ENCODE results near the gene MAPK8. TPM values are rescaled to one million over a fixed set of nuclear protein-coding genes. Genes with fewer than 3 reads are reported as not detected.

The MAPK8 gene
- total RNA-seq, 1 experiment from 2014 or later, result 55.7 TPM

DNA sequence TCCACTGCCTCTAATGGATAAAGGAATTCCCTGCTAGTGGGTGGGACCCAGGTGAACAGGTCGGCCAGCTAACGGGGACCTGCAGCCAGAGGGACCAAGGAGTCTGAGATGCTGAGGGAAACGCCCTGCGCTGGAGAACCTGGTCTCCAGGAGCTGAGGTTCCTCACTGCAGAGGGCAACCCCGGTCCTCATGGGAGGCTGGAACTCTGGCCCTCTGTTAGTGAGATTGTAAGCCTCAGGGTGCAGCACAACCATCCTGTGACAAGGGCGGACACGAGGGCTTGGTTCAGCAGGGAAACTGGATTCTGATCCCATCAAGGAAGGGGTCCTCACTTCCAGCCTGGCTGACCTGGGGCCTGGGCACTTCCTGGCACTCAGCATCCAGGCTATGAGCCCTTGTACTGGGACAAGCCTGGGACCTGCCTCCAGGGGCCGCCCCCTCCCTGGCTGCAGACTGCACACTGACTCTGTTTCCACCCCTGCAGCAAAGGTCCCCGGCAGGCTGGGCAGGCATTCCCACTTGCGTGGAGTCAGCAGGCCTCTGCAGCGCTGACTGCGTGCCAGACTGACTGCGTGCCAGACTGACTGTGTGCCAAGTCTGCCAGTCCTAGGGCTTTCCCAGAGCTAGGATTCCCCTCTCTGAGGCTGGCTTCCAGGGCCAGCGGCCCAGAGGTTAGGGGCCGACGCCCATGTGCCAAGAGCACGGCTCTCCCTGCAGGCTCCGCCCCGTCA, 143.2 kb downstream of the MAPK8 start:
- Mint-ChIP-seq H3K36me3 (ENCODE audit: insufficient read depth, unreplicated experiment) (peaks cover 3% of the 10 kb centered on the region), H3K27ac (ENCODE audit: unreplicated experiment) (no peak overlapping the region), H3K4me1 (ENCODE audit: low read depth, unreplicated experiment) (peaks cover 8% of the 10 kb centered on the region), H3K4me3 (ENCODE audit: low read depth, unreplicated experiment) (no peak overlapping the region), H3K27me3 (ENCODE audit: unreplicated experiment) (peaks cover 9% of the 10 kb centered on the region), H3K9me3 (ENCODE audit: low read depth, unreplicated experiment) (no peaks in the 10 kb centered on the region)
- CTCF ChIA-PET, result no interaction called here
- no peak for TF ChIP-seq CTCF (IDR thresholded peaks at IDR 0.05; ENCODE audit: unreplicated experiment)
- intact Hi-C loops (cut with micrococcal nuclease; ENCODE audit: unreplicated experiment), result no loop called here
- DNase-seq, result no peak
- BruUV-seq (replicated peaks), result no TSS peak

- peaks cover 9% of the 10 kb centered on the region for H3K27me3 Mint-ChIP-seq (ENCODE audit: unreplicated experiment)
- H3K27ac Mint-ChIP-seq (ENCODE audit: unreplicated experiment), result no peak overlapping the region
- BruUV-seq (replicated peaks), result no TSS peak
- no peaks in the 10 kb centered on the region for H3K9me3 Mint-ChIP-seq (ENCODE audit: low read depth, unreplicated experiment)
- peaks cover 3% of the 10 kb centered on the region for H3K36me3 Mint-ChIP-seq (ENCODE audit: insufficient read depth, unreplicated experiment)
- CTCF ChIA-PET, result no interaction called here
- peaks cover 1% of the 10 kb centered on the region for H3K4me1 Mint-ChIP-seq (ENCODE audit: low read depth, unreplicated experiment)
- intact Hi-C loops (cut with micrococcal nuclease; ENCODE audit: unreplicated experiment), result no loop called here
- no peak for DNase-seq
- H3K4me3 Mint-ChIP-seq (ENCODE audit: low read depth, unreplicated experiment), result no peak overlapping the region
- TF ChIP-seq CTCF (IDR thresholded peaks at IDR 0.05; ENCODE audit: unreplicated experiment), result no peak
Measured at GRCh38 chr10:48450233-48450740, 143.8 kb downstream of the MAPK8 start.

DNA sequence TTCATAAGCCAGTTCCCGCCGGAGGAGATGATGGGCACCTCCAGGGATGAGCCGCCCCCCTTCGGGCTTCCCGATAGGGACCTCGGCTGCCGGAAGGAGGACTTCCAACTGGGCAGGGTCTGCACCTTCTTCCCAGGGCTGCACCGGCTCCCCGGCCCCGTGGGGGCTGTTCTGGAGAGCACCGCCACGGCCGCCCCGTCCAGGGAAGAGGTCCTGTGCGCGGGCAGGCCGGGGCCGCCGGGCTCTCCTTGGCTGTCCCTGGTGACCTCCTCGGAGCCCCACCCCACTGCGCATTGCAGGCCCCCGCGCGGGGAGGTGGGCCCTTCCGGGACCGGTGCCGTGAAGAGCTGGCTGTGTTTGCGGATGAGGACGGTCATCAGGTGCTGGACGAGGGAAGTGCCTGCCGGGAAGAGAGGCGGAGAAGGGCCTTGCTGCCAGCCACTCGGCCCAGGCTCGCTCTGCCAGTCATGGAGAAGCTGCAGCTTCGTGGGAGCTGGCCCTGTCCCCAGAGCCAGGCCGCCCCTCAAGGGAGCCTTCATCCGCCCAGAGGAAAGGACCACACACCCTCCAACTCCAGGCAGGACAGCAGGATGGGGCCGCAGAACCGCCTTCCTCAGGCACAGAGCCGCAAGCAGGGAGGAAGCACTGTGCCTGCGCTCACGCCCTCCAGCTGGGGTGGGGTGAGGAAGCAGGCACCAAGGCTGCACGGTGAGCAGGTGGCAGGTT, 144.4 kb downstream of the MAPK8 start:
- no peak for DNase-seq
- peaks cover 9% of the 10 kb centered on the region for H3K27me3 Mint-ChIP-seq (ENCODE audit: unreplicated experiment)

More for the DNA sequence above, 144.4 kb downstream of the MAPK8 start:
- no peak overlapping the region for H3K4me3 Mint-ChIP-seq (ENCODE audit: low read depth, unreplicated experiment)
- no peak overlapping the region for H3K27ac Mint-ChIP-seq (ENCODE audit: unreplicated experiment)
- CTCF ChIA-PET, result no interaction called here
- TF ChIP-seq CTCF (IDR thresholded peaks at IDR 0.05; ENCODE audit: unreplicated experiment), result no peak
- no peaks in the 10 kb centered on the region for H3K9me3 Mint-ChIP-seq (ENCODE audit: low read depth, unreplicated experiment)
- intact Hi-C loops (cut with micrococcal nuclease; ENCODE audit: unreplicated experiment), result no loop called here
- H3K4me1 Mint-ChIP-seq (ENCODE audit: low read depth, unreplicated experiment), result no peaks in the 10 kb centered on the region
- peaks cover 3% of the 10 kb centered on the region for H3K36me3 Mint-ChIP-seq (ENCODE audit: insufficient read depth, unreplicated experiment)
- BruUV-seq (replicated peaks), result no TSS peak
